CD4-positive, alpha-beta T cell (primary cell): ENCODE data around the gene OFD1. TPM values are rescaled to one million over a fixed set of nuclear protein-coding genes. Genes with fewer than 3 reads are reported as not detected.

Source experiments
- ATAC-seq: fragments of 200-7000 bp; cut with Tn5 transposase; one replicate; pipeline ENCODE4 v1.10.0; 2022; ENCODE audit warnings: mild to moderate bottlenecking; ENCODE audit not compliant: poor library complexity
- CTCF ChIA-PET: fragments of 350-600 bp; sonication (Branson Sonifier 250); formaldehyde crosslinking; loops from one replicate; lab custom pipeline; 2021; ENCODE audit warnings: antibody characterized with exemption, inconsistent platforms; lab: Charles Lee
- POLR2A ChIA-PET: fragments of 350-600 bp; sonication (Branson Sonifier 250); formaldehyde crosslinking; loops from one replicate; lab custom pipeline; 2021; ENCODE audit warnings: antibody characterized with exemption, inconsistent platforms; lab: Charles Lee
- DNase-seq, 14 experiments: peaks; one replicate each; pipeline ENCODE4 v3.0.0-alpha.2; 2013 to 2020; ENCODE audit warnings: mixed read lengths in 2 of 14
- H3K27ac ChIP-seq, 2 donors: one replicate each; pipeline versions ENCODE4 v1.5.1 to v1.7.0; 2013; ENCODE audit warnings: low read length in 2 of 2, low read depth in 1 of 2, mild to moderate bottlenecking in 1 of 2
- H3K27me3 ChIP-seq, 2 experiments: 1 replicate in 1 of 2; 2 replicates in 1 of 2; pipeline versions ENCODE4 v1.6.1 to v1.7.0; 2013; ENCODE audit warnings: low read length in 2 of 2, control low read depth in 1 of 2, mild to moderate bottlenecking in 1 of 2, moderate library complexity in 1 of 2; ENCODE audit not compliant: insufficient read depth in 2 of 2, control insufficient read depth in 1 of 2
- H3K36me3 ChIP-seq: one replicate; pipeline ENCODE4 v1.6.1; 2013; ENCODE audit warnings: low read length, control low read depth; ENCODE audit not compliant: insufficient read depth
- H3K4me1 ChIP-seq: one replicate; pipeline ENCODE4 v1.6.1; 2013; ENCODE audit warnings: low read length, control low read depth; ENCODE audit not compliant: insufficient read depth
- H3K4me3 ChIP-seq: one replicate; pipeline ENCODE4 v1.5.1; 2013; ENCODE audit warnings: mild to moderate bottlenecking, low read length, moderate library complexity
- H3K9me3 ChIP-seq, 2 experiments: 1 replicate in 1 of 2; 2 replicates in 1 of 2; pipeline versions ENCODE4 v1.6.1 to v1.7.0; 2013; ENCODE audit warnings: low read length in 2 of 2, mild to moderate bottlenecking in 2 of 2, control low read depth in 1 of 2, moderate library complexity in 1 of 2; ENCODE audit not compliant: control insufficient read depth in 1 of 2, insufficient read depth in 1 of 2
- H3K27ac Mint-ChIP-seq: one replicate; pipeline ENCODE4 v1.8.0; 2020; ENCODE audit warnings: mixed read lengths
- H3K27me3 Mint-ChIP-seq: one replicate; pipeline ENCODE4 v1.8.0; 2021; ENCODE audit warnings: mixed read lengths
- H3K36me3 Mint-ChIP-seq: one replicate; pipeline ENCODE4 v1.8.0; 2021; ENCODE audit warnings: low read depth, mixed read lengths
- H3K4me1 Mint-ChIP-seq: one replicate; pipeline ENCODE4 v1.8.0; 2021; ENCODE audit warnings: low read depth, mixed read lengths
- H3K4me3 Mint-ChIP-seq: one replicate; pipeline ENCODE4 v1.8.0; 2020; ENCODE audit warnings: mild to moderate bottlenecking, mixed read lengths
- H3K9me3 Mint-ChIP-seq: one replicate; pipeline ENCODE4 v1.8.0; 2020; ENCODE audit warnings: mixed read lengths
- CTCF ChIP-seq: fragments of 200-600 bp; IDR thresholded peaks from one replicate; pipeline ENCODE4 v1.8.0; 2022; ENCODE audit warnings: antibody characterized with exemption, mild to moderate bottlenecking
- intact Hi-C, 2 experiments: fragments of 100-400 bp; cut with DNase I in 1 of 2; cut with micrococcal nuclease in 1 of 2; formaldehyde crosslinking; loops; one replicate each; pipeline versions ENCODE4 v1.15.1 to v1.9.0; 2023 to 2025; cut with DNase I, micrococcal nuclease
- total RNA-seq, 174 experiments: library from RNA in 2 of 174; stranded (reverse) in 2 of 174; gene quantifications; one replicate each; pipeline ENCODE4 v1.2.3 and lab custom pipeline; 2021 to 2026

The OFD1 gene
- total RNA-seq, 2 experiments from 2014 or later, result 59.1 to 60.0 TPM

- no peaks in the 10 kb centered on the region for H3K9me3 ChIP-seq
- Mint-ChIP-seq H3K4me1 (no peaks in the 10 kb centered on the region), H3K4me3 (no peak overlapping the region), H3K9me3 (no peaks in the 10 kb centered on the region), H3K27ac (no peak overlapping the region), H3K27me3 (no peaks in the 10 kb centered on the region), H3K36me3 (peaks cover 56% of the 10 kb centered on the region)
- TF ChIP-seq CTCF, result no peak
- no peaks in the 10 kb centered on the region for H3K4me1 ChIP-seq
- ChIA-PET CTCF (no interaction called here), POLR2A (no interaction called here)
- no peaks in the 10 kb centered on the region for H3K27me3 ChIP-seq
- H3K4me3 ChIP-seq, result no peak overlapping the region
- H3K27ac ChIP-seq, result no peak overlapping the region
- H3K36me3 ChIP-seq, result peaks cover 48% of the 10 kb centered on the region
- ATAC-seq (no peak), DNase-seq (no peak)
- intact Hi-C loops, result no loop called here
These were observed 40.1 kb downstream of the OFD1 start for GRCh38 chrX:13774696-13775095.

GRCh38 chrX:13775837-13776236 lies 41.3 kb downstream of the OFD1 start:
- no peaks in the 10 kb centered on the region for H3K9me3 ChIP-seq
- Mint-ChIP-seq H3K27ac (no peak overlapping the region), H3K27me3 (no peaks in the 10 kb centered on the region), H3K9me3 (no peaks in the 10 kb centered on the region), H3K4me3 (no peak overlapping the region), H3K4me1 (no peaks in the 10 kb centered on the region), H3K36me3 (peaks cover 45% of the 10 kb centered on the region)
- DNase-seq (no peak), ATAC-seq (no peak)
- intact Hi-C loops, result no loop called here
- H3K4me1 ChIP-seq, result no peaks in the 10 kb centered on the region
- no peaks in the 10 kb centered on the region for H3K27me3 ChIP-seq
- no peak for TF ChIP-seq CTCF
- ChIA-PET POLR2A (no interaction called here), CTCF (no interaction called here)
- H3K27ac ChIP-seq, result no peak overlapping the region
- peaks cover 37% of the 10 kb centered on the region for H3K36me3 ChIP-seq
- H3K4me3 ChIP-seq, result no peak overlapping the region

- H3K27ac Mint-ChIP-seq, result no peak overlapping the region
- TF ChIP-seq CTCF, result no peak
- no peaks in the 10 kb centered on the region for H3K9me3 ChIP-seq
- CTCF ChIA-PET, result no interaction called here
- ATAC-seq, result no peak
- no peaks in the 10 kb centered on the region for H3K4me1 Mint-ChIP-seq
- H3K27me3 Mint-ChIP-seq, result no peaks in the 10 kb centered on the region
- no peaks in the 10 kb centered on the region for H3K27me3 ChIP-seq
- no peak overlapping the region for H3K4me3 Mint-ChIP-seq
- no peak overlapping the region for H3K27ac ChIP-seq
- peaks cover 43% of the 10 kb centered on the region for H3K36me3 Mint-ChIP-seq
- peaks cover 32% of the 10 kb centered on the region for H3K36me3 ChIP-seq
- POLR2A ChIA-PET, result no interaction called here
- no peak for DNase-seq
- intact Hi-C loops, result no loop called here
- H3K9me3 Mint-ChIP-seq, result no peaks in the 10 kb centered on the region
- H3K4me3 ChIP-seq, result no peak overlapping the region
- H3K4me1 ChIP-seq, result no peaks in the 10 kb centered on the region
These were observed 41.8 kb downstream of the OFD1 start for GRCh38 chrX:13776387-13776786.
